ENCODE results near the gene KIAA1328. TPM values are rescaled to one million over a fixed set of nuclear protein-coding genes. Genes with fewer than 3 reads are reported as not detected.

The KIAA1328 gene
- total RNA-seq, 2 donors from 2014 or later: 4.8 to 5.2 TPM

- H3K4me3 ChIP-seq: no peak overlapping the region
Observed at GRCh38 chr18:37275237-37275741, 446.4 kb downstream of the KIAA1328 start.

GRCh38 chr18:37276111-37276890 lies 447.4 kb downstream of the KIAA1328 start:
- intact Hi-C loops (cut with DNase I): no loop called here

More at GRCh38 chr18:37275237-37275741, 446.4 kb downstream of the KIAA1328 start:
- H3K9me3 ChIP-seq: no peaks in the 10 kb centered on the region
- H3K27ac ChIP-seq: no peak overlapping the region
- DNase-seq: no peak
- no peaks in the 10 kb centered on the region for H3K4me1 ChIP-seq
- intact Hi-C loops (cut with DNase I): no loop called here
- no peaks in the 10 kb centered on the region for H3K36me3 ChIP-seq
- H3K9ac ChIP-seq (ENCODE audit: low read depth in 2 of 2, low read length in 2 of 2): no peak overlapping the region
- H3K27me3 ChIP-seq: peaks cover 12% of the 10 kb centered on the region
- no peak for TF ChIP-seq CTCF (IDR thresholded peaks at IDR 0.05)

GRCh38 chr18:37277804-37278203 lies 448.9 kb downstream of the KIAA1328 start:
- H3K27ac ChIP-seq: no peak overlapping the region
- no peak overlapping the region for H3K9ac ChIP-seq (ENCODE audit: low read depth in 2 of 2, low read length in 2 of 2)
- intact Hi-C loops (cut with DNase I): no loop called here
- H3K4me1 ChIP-seq: no peaks in the 10 kb centered on the region
- no peak for TF ChIP-seq CTCF (IDR thresholded peaks at IDR 0.05)
- H3K27me3 ChIP-seq: peaks cover 12% of the 10 kb centered on the region
- no peaks in the 10 kb centered on the region for H3K9me3 ChIP-seq
- no peak overlapping the region for H3K4me3 ChIP-seq
- no peaks in the 10 kb centered on the region for H3K36me3 ChIP-seq
- no peak for DNase-seq

More at GRCh38 chr18:37276111-37276890, 447.4 kb downstream of the KIAA1328 start:
- H3K4me3 ChIP-seq: no peak overlapping the region
- H3K27ac ChIP-seq: no peak overlapping the region
- H3K27me3 ChIP-seq: peaks cover 12% of the 10 kb centered on the region
- no peaks in the 10 kb centered on the region for H3K36me3 ChIP-seq
- H3K9me3 ChIP-seq: no peaks in the 10 kb centered on the region
- H3K4me1 ChIP-seq: no peaks in the 10 kb centered on the region
- TF ChIP-seq CTCF (IDR thresholded peaks at IDR 0.05): no peak
- DNase-seq: no peak
- no peak overlapping the region for H3K9ac ChIP-seq (ENCODE audit: low read depth in 2 of 2, low read length in 2 of 2)

Other genes with a start within 250 kb of the KIAA1328 start
- gene TPGS2, start 125 bp upstream of the KIAA1328 start, total RNA-seq: 10 to 100 TPM; 51.8 to 79.2 TPM